Endothelial cell of umbilical vein (primary cell): ENCODE measurements around the gene TMEM125. TPM values are rescaled to one million over a fixed set of nuclear protein-coding genes. Genes with fewer than 3 reads are reported as not detected.

Source experiments
- BruUV-seq: library from RNA; stranded (reverse); fragments of 400-500 nt; replicated peaks from 2 replicates; lab custom pipeline; 2021; lab: Mats Ljungman, UMichigan
- CTCF ChIA-PET: fragments of 300-600, 350-600 bp; sonication (Branson Sonifier 250); formaldehyde crosslinking; loops from one replicate; lab custom pipeline; 2021; ENCODE audit warnings: antibody characterized with exemption, inconsistent platforms; lab: Charles Lee
- POLR2A ChIA-PET: fragments of 300-600, 350-600 bp; sonication (Branson Sonifier 250); formaldehyde crosslinking; loops from one replicate; lab custom pipeline; 2021; ENCODE audit warnings: antibody characterized with exemption, inconsistent platforms; lab: Charles Lee
- DNase-seq: peaks from one replicate; pipeline ENCODE4 v3.0.0-alpha.2; 2011; ENCODE audit warnings: low read depth, low spot score
- FAIRE-seq: peaks from 2 replicates; lab custom pipeline; 2011; peaks lifted over from hg19 to GRCh38; lab: Jason Lieb, UNC
- H2AFZ ChIP-seq: 2 replicates; pipeline ENCODE4 v1.6.0; 2012; ENCODE audit warnings: low read depth, low read length, control low read depth, inconsistent platforms
- H3K27ac ChIP-seq: 2 replicates; pipeline ENCODE4 v1.5.1; 2011; ENCODE audit warnings: low read depth, mild to moderate bottlenecking, control low read depth, low read length, moderate library complexity; ENCODE audit not compliant: insufficient read depth
- H3K27me3 ChIP-seq, 2 experiments: 2 replicates each; pipeline versions ENCODE4 v1.6.0 to v1.6.1; 2011; ENCODE audit warnings: low read length in 2 of 2, mixed read lengths in 1 of 2; ENCODE audit not compliant: control insufficient read depth in 2 of 2, insufficient read depth in 2 of 2
- H3K36me3 ChIP-seq, 2 experiments: 2 replicates in 1 of 2; 3 replicates in 1 of 2; pipeline ENCODE4 v1.5.1; 2011; ENCODE audit warnings: low read length in 2 of 2, mild to moderate bottlenecking in 1 of 2, moderate library complexity in 1 of 2; ENCODE audit not compliant: control insufficient read depth in 2 of 2, insufficient read depth in 2 of 2; ENCODE audit errors: extremely low read depth in 1 of 2
- H3K4me1 ChIP-seq: 3 replicates; pipeline ENCODE4 v1.5.1; 2011; ENCODE audit warnings: mild to moderate bottlenecking, low read length; ENCODE audit not compliant: control insufficient read depth, insufficient read depth; ENCODE audit errors: extremely low read depth
- H3K4me2 ChIP-seq: 2 replicates; pipeline ENCODE4 v1.6.1; 2011; ENCODE audit warnings: low read length, control low read depth, mixed read lengths; ENCODE audit not compliant: insufficient read depth
- H3K4me3 ChIP-seq, 3 experiments: fragments of 200-600 bp in 1 of 3; sonication (generic), shearing (Covaris generic) in 1 of 3; replicated peaks in 1 of 3; 2 replicates each; pipeline ENCODE4 v1.5.1; 2011 to 2016; ENCODE audit warnings: control low read depth in 3 of 3, low read length in 3 of 3, mild to moderate bottlenecking in 2 of 3, inconsistent platforms in 1 of 3, low read depth in 1 of 3, moderate library complexity in 1 of 3; ENCODE audit not compliant: insufficient read depth in 1 of 3
- H3K79me2 ChIP-seq: 2 replicates; pipeline ENCODE4 v1.6.0; 2012; ENCODE audit warnings: low read length, inconsistent platforms; ENCODE audit not compliant: control insufficient read depth, insufficient read depth
- H3K9ac ChIP-seq: replicated peaks from 2 replicates; pipeline ENCODE3; 2011; ENCODE audit warnings: low read length, control low read depth; ENCODE audit not compliant: insufficient read depth; ENCODE audit errors: extremely low read depth
- H3K9me1 ChIP-seq: replicated peaks from 3 replicates; pipeline ENCODE4 v1.6.0; 2011; ENCODE audit warnings: mild to moderate bottlenecking, low read length; ENCODE audit not compliant: control insufficient read depth, insufficient read depth; ENCODE audit errors: extremely low read depth
- H3K9me3 ChIP-seq: replicated peaks from 2 replicates; pipeline ENCODE4 v1.5.1; 2012; ENCODE audit warnings: low read length, inconsistent platforms; ENCODE audit not compliant: control insufficient read depth, insufficient read depth
- H4K20me1 ChIP-seq: replicated peaks from 2 replicates; pipeline ENCODE3; 2011; ENCODE audit warnings: mild to moderate bottlenecking, low read length; ENCODE audit not compliant: control insufficient read depth, insufficient read depth; ENCODE audit errors: extremely low read depth
- EZH2 ChIP-seq: IDR thresholded peaks from 2 replicates; pipeline ENCODE4 v1.6.1; 2012; ENCODE audit warnings: borderline replicate concordance, low read depth, mild to moderate bottlenecking, moderate library complexity, low read length, inconsistent platforms; ENCODE audit not compliant: severe bottlenecking
- GATA2 ChIP-seq: IDR thresholded peaks from 2 replicates; pipeline ENCODE4 v1.7.0; 2011; ENCODE audit warnings: low read depth, mild to moderate bottlenecking, moderate library complexity, mixed read lengths, low read length; ENCODE audit not compliant: insufficient read length, insufficient read depth
- JUN ChIP-seq: IDR thresholded peaks from 2 replicates; pipeline ENCODE4 v1.6.1; 2011; ENCODE audit warnings: borderline replicate concordance, low read depth; ENCODE audit not compliant: insufficient read length, insufficient read depth
- MYC ChIP-seq: IDR thresholded peaks from one replicate; pipeline ENCODE4 v1.6.1; 2011; ENCODE audit warnings: mild to moderate bottlenecking, low read depth, low read length
- POLR2A ChIP-seq: IDR thresholded peaks from 2 replicates; pipeline ENCODE4 v1.6.1; 2012; ENCODE audit warnings: low read depth, mild to moderate bottlenecking, control low read depth, low read length
- POLR2AphosphoS5 ChIP-seq: IDR thresholded peaks from 2 replicates; pipeline ENCODE4 v1.6.1; 2012; ENCODE audit warnings: low read depth, mild to moderate bottlenecking, control low read depth, low read length, moderate library complexity; ENCODE audit not compliant: insufficient read depth
- dilution Hi-C: fragments of 300-500 bp; cut with MboI; formaldehyde crosslinking; loops from one replicate; pipeline ENCODE4 v1.15.0; 2019; ENCODE audit warnings: low sequenced_read_pairs; ENCODE audit not compliant: extremely low pct_ligation_motif_present
- intact Hi-C: fragments of 100-400 bp; cut with micrococcal nuclease; formaldehyde crosslinking; loops from one replicate; pipeline ENCODE4 v1.10.0; 2022
- polyA plus RNA-seq, 4 experiments: library from polyadenylated mRNA; depleted of rRNA in 3 of 4; stranded (reverse) in 3 of 4; unstranded in 1 of 4; fragments of >200 nt; gene quantifications; 2 replicates each; pipeline versions ENCODE4 v1.2.1 to v1.2.3, GENCODE V29; 2011 to 2012; ENCODE audit warnings: missing spikeins in 1 of 4
- total RNA-seq: library from RNA; stranded (reverse); gene quantifications from 2 replicates; pipeline ENCODE4 v1.2.3, GENCODE V29; 2021
- TF ChIP-seq, protein P1 (sequence below), 2 donors: IDR thresholded peaks; 1 replicate in 1 of 2; 2 replicates in 1 of 2; pipeline ENCODE4 v1.5.1; 2011; ENCODE audit warnings: low read length in 2 of 2, mild to moderate bottlenecking in 2 of 2, moderate library complexity in 2 of 2, control low read depth in 1 of 2, inconsistent platforms in 1 of 2, low read depth in 1 of 2; ENCODE audit not compliant: insufficient read depth in 1 of 2; ENCODE audit errors: extremely low read depth in 1 of 2
- TF ChIP-seq, protein P2 (sequence below): IDR thresholded peaks from 2 replicates; pipeline ENCODE4 v1.6.1; 2011; ENCODE audit not compliant: insufficient read depth, insufficient read length

The TMEM125 gene
- total and polyA plus RNA-seq, 2 donors (not counting 3 experiments of a cell fraction or from before 2014, with no cell fraction given): 0.17 TPM; not detected in 1

DNA sequence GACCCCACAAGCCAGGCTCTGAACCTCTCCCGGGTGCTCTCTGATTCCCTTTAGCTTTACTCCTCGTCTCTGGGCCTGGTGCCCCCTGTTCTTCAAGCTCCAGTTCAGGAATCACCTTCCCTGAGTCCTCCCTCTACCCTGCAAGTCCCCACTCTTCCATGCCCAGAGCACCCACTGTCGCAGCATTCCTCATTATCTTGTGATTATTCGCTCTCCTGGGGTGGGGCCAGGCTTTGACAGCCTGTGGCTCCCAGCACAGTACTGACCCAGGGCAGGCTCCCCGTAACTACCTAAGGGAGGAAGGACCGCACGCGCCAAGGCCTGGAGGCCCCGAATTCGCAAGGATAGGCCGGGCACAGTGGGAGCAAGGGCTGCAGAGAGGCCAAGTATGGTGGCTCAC, 16.3 kb downstream of the TMEM125 start:
- dilution Hi-C loops (no loop called here), intact Hi-C loops (no loop called here)
- ChIA-PET POLR2A (interaction anchor here (0.5 to 0.7 kb wide), 2 partner anchors 40 to 50 kb away, joined by 5 read pairs; no protein-coding TSS in a partner anchor), CTCF (no interaction called here)
- BruUV-seq: no TSS peak
- Histone ChIP-seq H3K9me1 (no peaks in the 10 kb centered on the region), H3K36me3 (no peaks in the 10 kb centered on the region), H3K4me2 (no peak overlapping the region), H3K9me3 (no peaks in the 10 kb centered on the region), H3K4me1 (no peaks in the 10 kb centered on the region), H3K9ac (no peak overlapping the region), H2AFZ (no peak overlapping the region), H3K27ac (no peak overlapping the region), H3K4me3 (no peak overlapping the region), H3K27me3 (peaks cover 2 to 5% of the 10 kb centered on the region in 2 experiments), H4K20me1 (no peaks in the 10 kb centered on the region), H3K79me2 (no peaks in the 10 kb centered on the region)
- TF ChIP-seq EZH2 (no peak), MYC (no peak)
- no peak for FAIRE-seq
- no peak for DNase-seq

DNA sequence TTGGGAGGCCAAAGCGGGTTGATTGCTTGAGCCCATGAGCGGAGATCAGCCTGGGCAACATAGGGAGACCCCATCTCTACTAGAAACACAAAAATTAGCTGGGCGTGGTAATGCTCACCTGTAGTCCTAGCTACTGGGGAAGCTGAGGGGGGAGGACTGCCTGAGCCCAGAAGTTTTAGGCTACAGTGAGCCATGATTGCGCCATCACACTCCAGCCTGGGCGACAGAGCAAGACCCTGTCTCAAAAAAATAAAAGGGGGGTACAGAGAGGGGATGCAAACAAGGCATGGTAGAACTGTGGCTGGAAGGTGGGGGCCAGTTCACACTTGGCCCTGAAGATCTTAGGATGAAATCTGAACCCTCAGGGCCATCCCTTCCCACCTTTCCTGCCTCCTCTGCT, 16.8 kb downstream of the TMEM125 start:
- peaks cover 2 to 5% of the 10 kb centered on the region in 2 experiments for H3K27me3 ChIP-seq
- intact Hi-C loops: no loop called here
- DNase-seq (no peak), FAIRE-seq (no peak)
- no peaks in the 10 kb centered on the region for H3K79me2 ChIP-seq
- no peaks in the 10 kb centered on the region for H4K20me1 ChIP-seq
- ChIA-PET POLR2A (interaction anchor here (0.7 kb wide), 1 partner anchor 51 kb away, joined by 5 read pairs; no protein-coding TSS in a partner anchor), CTCF (no interaction called here)
- dilution Hi-C loops: no loop called here
- H3K9me3 ChIP-seq: no peaks in the 10 kb centered on the region
- no TSS peak for BruUV-seq
- no peak overlapping the region for H3K4me3 ChIP-seq
- no peak overlapping the region for H3K9ac ChIP-seq
- no peaks in the 10 kb centered on the region for H3K9me1 ChIP-seq
- H3K36me3 ChIP-seq: no peaks in the 10 kb centered on the region
- no peak overlapping the region for H2AFZ ChIP-seq
- no peak for TF ChIP-seq MYC
- TF ChIP-seq, protein P1, sequence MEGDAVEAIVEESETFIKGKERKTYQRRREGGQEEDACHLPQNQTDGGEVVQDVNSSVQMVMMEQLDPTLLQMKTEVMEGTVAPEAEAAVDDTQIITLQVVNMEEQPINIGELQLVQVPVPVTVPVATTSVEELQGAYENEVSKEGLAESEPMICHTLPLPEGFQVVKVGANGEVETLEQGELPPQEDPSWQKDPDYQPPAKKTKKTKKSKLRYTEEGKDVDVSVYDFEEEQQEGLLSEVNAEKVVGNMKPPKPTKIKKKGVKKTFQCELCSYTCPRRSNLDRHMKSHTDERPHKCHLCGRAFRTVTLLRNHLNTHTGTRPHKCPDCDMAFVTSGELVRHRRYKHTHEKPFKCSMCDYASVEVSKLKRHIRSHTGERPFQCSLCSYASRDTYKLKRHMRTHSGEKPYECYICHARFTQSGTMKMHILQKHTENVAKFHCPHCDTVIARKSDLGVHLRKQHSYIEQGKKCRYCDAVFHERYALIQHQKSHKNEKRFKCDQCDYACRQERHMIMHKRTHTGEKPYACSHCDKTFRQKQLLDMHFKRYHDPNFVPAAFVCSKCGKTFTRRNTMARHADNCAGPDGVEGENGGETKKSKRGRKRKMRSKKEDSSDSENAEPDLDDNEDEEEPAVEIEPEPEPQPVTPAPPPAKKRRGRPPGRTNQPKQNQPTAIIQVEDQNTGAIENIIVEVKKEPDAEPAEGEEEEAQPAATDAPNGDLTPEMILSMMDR (IDR thresholded peaks at IDR 0.05; ENCODE audit: extremely low read depth in 1 of 2, insufficient read depth in 1 of 2, low read depth in 1 of 2, low read length in 2 of 2): no peak
- TF ChIP-seq EZH2: no peak
- no peak for TF ChIP-seq JUN
- TF ChIP-seq POLR2AphosphoS5: no peak
- no peak for TF ChIP-seq POLR2A
- TF ChIP-seq, protein P2, sequence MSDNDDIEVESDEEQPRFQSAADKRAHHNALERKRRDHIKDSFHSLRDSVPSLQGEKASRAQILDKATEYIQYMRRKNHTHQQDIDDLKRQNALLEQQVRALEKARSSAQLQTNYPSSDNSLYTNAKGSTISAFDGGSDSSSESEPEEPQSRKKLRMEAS: no peak
- no peak for TF ChIP-seq GATA2
- no peak overlapping the region for H3K4me2 ChIP-seq
- H3K27ac ChIP-seq: no peak overlapping the region
- no peaks in the 10 kb centered on the region for H3K4me1 ChIP-seq
